SK-N-SH treated with all-trans-retinoic acid at 6 μM for 48 hours (cell line): ENCODE results near the gene PSME3.
A peak's percentile ranks its signal among the peaks of the same experiment; 100 is the strongest.

ENCODE experiments used
- ATAC-seq: fragments of 200-7000 bp; cut with Tn5 transposase; 3 replicates; pipeline ENCODE4 v1.9.1; 2020; ENCODE audit warnings: mild to moderate bottlenecking, moderate library complexity
- ARNTL ChIP-seq: fragments of 450-650 bp; formaldehyde crosslinking; IDR thresholded peaks from 2 replicates; pipeline ENCODE4 v1.5.0; 2020; ENCODE audit warnings: low read depth, mild to moderate bottlenecking, moderate library complexity, borderline replicate concordance
- CREB5 ChIP-seq: fragments of 250-450 bp; sonication (Bioruptor Pico); IDR thresholded peaks from 2 replicates; pipeline ENCODE4 v1.5.1; 2020; ENCODE audit warnings: low read depth, mild to moderate bottlenecking, moderate library complexity
- CSDC2 ChIP-seq: fragments of 250-450 bp; sonication (Bioruptor Pico); IDR thresholded peaks from 2 replicates; pipeline ENCODE4 v1.5.0; 2020; ENCODE audit warnings: mild to moderate bottlenecking, moderate library complexity
- CSRNP3 ChIP-seq: fragments of 250-450 bp; sonication (Bioruptor Pico); IDR thresholded peaks from 2 replicates; pipeline ENCODE4 v1.5.1; 2021; ENCODE audit warnings: mild to moderate bottlenecking, moderate library complexity
- ESRRG ChIP-seq: fragments of 250-450 bp; sonication (Bioruptor Pico); IDR thresholded peaks from 2 replicates; pipeline ENCODE4 v1.6.1; 2021; ENCODE audit warnings: mild to moderate bottlenecking
- GLIS3 ChIP-seq: fragments of 250-450 bp; sonication (Bioruptor Pico); IDR thresholded peaks from 2 replicates; pipeline ENCODE4 v1.5.0; 2020; ENCODE audit warnings: mild to moderate bottlenecking, moderate library complexity
- ISL1 ChIP-seq: fragments of 250-450 bp; sonication (Bioruptor Pico); IDR thresholded peaks from 2 replicates; pipeline ENCODE4 v2.1.2; 2022; ENCODE audit warnings: mild to moderate bottlenecking, moderate library complexity
- PATZ1 ChIP-seq: fragments of 250-450 bp; sonication (Bioruptor Pico); IDR thresholded peaks from 2 replicates; pipeline ENCODE4 v1.8.0; 2020; ENCODE audit warnings: mild to moderate bottlenecking, moderate library complexity, borderline replicate concordance
- POU6F1 ChIP-seq: fragments of 250-450 bp; sonication (Bioruptor Pico); IDR thresholded peaks from 2 replicates; pipeline ENCODE4 v1.8.0; 2021; ENCODE audit warnings: low read depth, mild to moderate bottlenecking, moderate library complexity, borderline replicate concordance
- PPARA ChIP-seq: fragments of 250-450 bp; sonication (Bioruptor Pico); IDR thresholded peaks from 2 replicates; pipeline ENCODE4 v1.5.0; 2020; ENCODE audit warnings: mild to moderate bottlenecking, borderline replicate concordance
- RARB ChIP-seq: fragments of 250-450 bp; sonication (Bioruptor Pico); IDR thresholded peaks from 2 replicates; pipeline ENCODE4 v1.8.0; 2021; ENCODE audit warnings: mild to moderate bottlenecking, moderate library complexity
- SNAI2 ChIP-seq: fragments of 250-450 bp; sonication (Bioruptor Pico); IDR thresholded peaks from 2 replicates; pipeline ENCODE4 v1.5.0; 2020; ENCODE audit warnings: mild to moderate bottlenecking, moderate library complexity
- TCF4 ChIP-seq: fragments of 250-450 bp; sonication (Bioruptor Pico); IDR thresholded peaks from 2 replicates; pipeline ENCODE4 v1.8.0; 2021; ENCODE audit warnings: mild to moderate bottlenecking, moderate library complexity, borderline replicate concordance
- TSHZ2 ChIP-seq: fragments of 250-450 bp; sonication (Bioruptor Pico); IDR thresholded peaks from 2 replicates; pipeline ENCODE4 v1.5.0; 2020; ENCODE audit warnings: mild to moderate bottlenecking, moderate library complexity
- ZC3H10 ChIP-seq: fragments of 250-450 bp; sonication (Bioruptor Pico); IDR thresholded peaks from 2 replicates; pipeline ENCODE4 v1.5.1; 2021; ENCODE audit warnings: mild to moderate bottlenecking, moderate library complexity
- ZFP3 ChIP-seq: fragments of 250-450 bp; sonication (Bioruptor Pico); IDR thresholded peaks from 2 replicates; pipeline ENCODE4 v1.5.0; 2020; ENCODE audit warnings: mild to moderate bottlenecking, moderate library complexity
- ZNF565 ChIP-seq: fragments of 450-650 bp; formaldehyde crosslinking; conservative IDR thresholded peaks from 2 replicates; pipeline ENCODE4 v1.5.0; 2020; ENCODE audit warnings: low read depth, mild to moderate bottlenecking, moderate library complexity
- ZNF70 ChIP-seq: fragments of 450-650 bp; formaldehyde crosslinking; IDR thresholded peaks from 2 replicates; pipeline ENCODE4 v1.5.0; 2020; ENCODE audit warnings: mild to moderate bottlenecking, moderate library complexity
- ZNF8 ChIP-seq: fragments of 450-650 bp; formaldehyde crosslinking; IDR thresholded peaks from 2 replicates; pipeline ENCODE4 v1.5.0; 2020; ENCODE audit warnings: mild to moderate bottlenecking, moderate library complexity

Gene PSME3

GRCh38 chr17:42814633-42815399 is 18.4 kb upstream of the PSME3 start:
- TF ChIP-seq CREB5 (CRISPR knock-in tag), result no peak
- no peak for TF ChIP-seq RARB (CRISPR knock-in tag)
- TF ChIP-seq PPARA (CRISPR knock-in tag), result no peak
- no peak for TF ChIP-seq CSDC2 (CRISPR knock-in tag)
- TF ChIP-seq GLIS3 (CRISPR knock-in tag), result no peak
- no peak for TF ChIP-seq ZC3H10 (CRISPR knock-in tag)
- no peak for TF ChIP-seq ZFP3 (CRISPR knock-in tag)
- TF ChIP-seq ZNF565, result no peak
- no peak for TF ChIP-seq ZNF8 (CRISPR knock-in tag)
- no peak for TF ChIP-seq ISL1 (CRISPR knock-in tag)
- TF ChIP-seq ARNTL (CRISPR knock-in tag), result no peak
- TF ChIP-seq SNAI2 (CRISPR knock-in tag), result no peak
- no peak for TF ChIP-seq PATZ1 (CRISPR knock-in tag)
- ATAC-seq, result peak; percentile 82

- peak; percentile 6; the same call in 2 of the 3 replicates for ATAC-seq
- TF ChIP-seq POU6F1, result no peak
- TF ChIP-seq CREB5 (CRISPR knock-in tag), result no peak
- TF ChIP-seq ZNF70, result no peak
- TF ChIP-seq RARB (CRISPR knock-in tag), result no peak
- no peak for TF ChIP-seq ZNF8 (CRISPR knock-in tag)
- no peak for TF ChIP-seq SNAI2 (CRISPR knock-in tag)
- TF ChIP-seq TSHZ2 (CRISPR knock-in tag), result no peak
- no peak for TF ChIP-seq PPARA (CRISPR knock-in tag)
- no peak for TF ChIP-seq TCF4 (CRISPR knock-in tag)
- no peak for TF ChIP-seq ESRRG (CRISPR knock-in tag)
- no peak for TF ChIP-seq CSDC2 (CRISPR knock-in tag)
- no peak for TF ChIP-seq CSRNP3 (CRISPR knock-in tag)
These were observed 15.3 kb upstream of the PSME3 start for GRCh38 chr17:42817866-42818265.
